ENCODE measurements around the gene NRROS.

The NRROS gene

GRCh38 chr3:196651819-196652218 is 12.3 kb downstream of the NRROS start:
- Histone ChIP-seq H3K27me3 (ENCODE audit: control insufficient read depth, insufficient read depth, low read length) (no peaks in the 10 kb centered on the region), H3K9ac (ENCODE audit: low read depth, low read length) (no peak overlapping the region), H3K4me1 (ENCODE audit: control insufficient read depth, insufficient read depth, low read length) (peaks cover 16% of the 10 kb centered on the region), H3K36me3 (ENCODE audit: control insufficient read depth, insufficient read depth, low read length) (no peaks in the 10 kb centered on the region), H3K27ac (ENCODE audit: low read depth, low read length) (no peak overlapping the region), H3K9me3 (ENCODE audit: control insufficient read depth, insufficient read depth, low read length) (no peaks in the 10 kb centered on the region), H3K4me3 (ENCODE audit: low read depth, low read length) (no peak overlapping the region)

GRCh38 chr3:196652961-196653795 is 13.7 kb downstream of the NRROS start:
- H3K4me1 ChIP-seq (ENCODE audit: control insufficient read depth, insufficient read depth, low read length) = peaks cover 11% of the 10 kb centered on the region
- no peak overlapping the region for H3K4me3 ChIP-seq (ENCODE audit: low read depth, low read length)
- H3K36me3 ChIP-seq (ENCODE audit: control insufficient read depth, insufficient read depth, low read length) = no peaks in the 10 kb centered on the region
- no peaks in the 10 kb centered on the region for H3K9me3 ChIP-seq (ENCODE audit: control insufficient read depth, insufficient read depth, low read length)
- no peak overlapping the region for H3K9ac ChIP-seq (ENCODE audit: low read depth, low read length)
- no peak overlapping the region for H3K27ac ChIP-seq (ENCODE audit: low read depth, low read length)
- H3K27me3 ChIP-seq (ENCODE audit: control insufficient read depth, insufficient read depth, low read length) = no peaks in the 10 kb centered on the region

- peaks cover 5% of the 10 kb centered on the region for H3K4me1 ChIP-seq (ENCODE audit: control insufficient read depth, insufficient read depth, low read length)
- H3K27me3 ChIP-seq (ENCODE audit: control insufficient read depth, insufficient read depth, low read length) = no peaks in the 10 kb centered on the region
- no peak overlapping the region for H3K9ac ChIP-seq (ENCODE audit: low read depth, low read length)
- H3K9me3 ChIP-seq (ENCODE audit: control insufficient read depth, insufficient read depth, low read length) = no peaks in the 10 kb centered on the region
- no peaks in the 10 kb centered on the region for H3K36me3 ChIP-seq (ENCODE audit: control insufficient read depth, insufficient read depth, low read length)
- H3K4me3 ChIP-seq (ENCODE audit: low read depth, low read length) = no peak overlapping the region
- no peak overlapping the region for H3K27ac ChIP-seq (ENCODE audit: low read depth, low read length)
Observed at GRCh38 chr3:196654006-196654734, 14.7 kb downstream of the NRROS start.

- H3K9me3 ChIP-seq (ENCODE audit: control insufficient read depth, insufficient read depth, low read length) = no peaks in the 10 kb centered on the region
- no peak overlapping the region for H3K9ac ChIP-seq (ENCODE audit: low read depth, low read length)
- no peak overlapping the region for H3K27ac ChIP-seq (ENCODE audit: low read depth, low read length)
- no peak overlapping the region for H3K4me3 ChIP-seq (ENCODE audit: low read depth, low read length)
- no peaks in the 10 kb centered on the region for H3K36me3 ChIP-seq (ENCODE audit: control insufficient read depth, insufficient read depth, low read length)
- H3K4me1 ChIP-seq (ENCODE audit: control insufficient read depth, insufficient read depth, low read length) = peaks cover 4% of the 10 kb centered on the region; the same call in 1 of the 2 replicates
- H3K27me3 ChIP-seq (ENCODE audit: control insufficient read depth, insufficient read depth, low read length) = no peaks in the 10 kb centered on the region
Observed at GRCh38 chr3:196654735-196655090, 15.2 kb downstream of the NRROS start.

GRCh38 chr3:196655496-196655895 is 16.0 kb downstream of the NRROS start:
- Histone ChIP-seq H3K4me1 (ENCODE audit: control insufficient read depth, insufficient read depth, low read length) (peaks cover 4% of the 10 kb centered on the region; the same call in 1 of the 2 replicates), H3K27ac (ENCODE audit: low read depth, low read length) (no peak overlapping the region), H3K9ac (ENCODE audit: low read depth, low read length) (no peak overlapping the region), H3K4me3 (ENCODE audit: low read depth, low read length) (no peak overlapping the region), H3K9me3 (ENCODE audit: control insufficient read depth, insufficient read depth, low read length) (no peaks in the 10 kb centered on the region), H3K36me3 (ENCODE audit: control insufficient read depth, insufficient read depth, low read length) (no peaks in the 10 kb centered on the region), H3K27me3 (ENCODE audit: control insufficient read depth, insufficient read depth, low read length) (no peaks in the 10 kb centered on the region)

- Histone ChIP-seq H3K9me3 (ENCODE audit: control insufficient read depth, insufficient read depth, low read length) (no peaks in the 10 kb centered on the region), H3K27me3 (ENCODE audit: control insufficient read depth, insufficient read depth, low read length) (no peaks in the 10 kb centered on the region), H3K4me3 (ENCODE audit: low read depth, low read length) (no peak overlapping the region), H3K27ac (ENCODE audit: low read depth, low read length) (no peak overlapping the region), H3K4me1 (ENCODE audit: control insufficient read depth, insufficient read depth, low read length) (peaks cover 4% of the 10 kb centered on the region; the same call in 1 of the 2 replicates), H3K36me3 (ENCODE audit: control insufficient read depth, insufficient read depth, low read length) (no peaks in the 10 kb centered on the region), H3K9ac (ENCODE audit: low read depth, low read length) (no peak overlapping the region)
Observed at GRCh38 chr3:196656213-196656612, 16.7 kb downstream of the NRROS start.

- H3K4me3 ChIP-seq (ENCODE audit: low read depth, low read length) = no peak overlapping the region
- no peaks in the 10 kb centered on the region for H3K9me3 ChIP-seq (ENCODE audit: control insufficient read depth, insufficient read depth, low read length)
- no peak overlapping the region for H3K27ac ChIP-seq (ENCODE audit: low read depth, low read length)
- H3K9ac ChIP-seq (ENCODE audit: low read depth, low read length) = no peak overlapping the region
- H3K27me3 ChIP-seq (ENCODE audit: control insufficient read depth, insufficient read depth, low read length) = no peaks in the 10 kb centered on the region
- no peaks in the 10 kb centered on the region for H3K36me3 ChIP-seq (ENCODE audit: control insufficient read depth, insufficient read depth, low read length)
- H3K4me1 ChIP-seq (ENCODE audit: control insufficient read depth, insufficient read depth, low read length) = peaks cover 5% of the 10 kb centered on the region
Observed at GRCh38 chr3:196659901-196660351, 20.4 kb downstream of the NRROS start.

- Histone ChIP-seq H3K9me3 (ENCODE audit: control insufficient read depth, insufficient read depth, low read length) (no peaks in the 10 kb centered on the region), H3K9ac (ENCODE audit: low read depth, low read length) (no peak overlapping the region), H3K36me3 (ENCODE audit: control insufficient read depth, insufficient read depth, low read length) (no peaks in the 10 kb centered on the region), H3K4me1 (ENCODE audit: control insufficient read depth, insufficient read depth, low read length) (peaks cover 8% of the 10 kb centered on the region), H3K27me3 (ENCODE audit: control insufficient read depth, insufficient read depth, low read length) (no peaks in the 10 kb centered on the region), H3K27ac (ENCODE audit: low read depth, low read length) (no peak overlapping the region), H3K4me3 (ENCODE audit: low read depth, low read length) (no peak overlapping the region)
Observed at GRCh38 chr3:196660381-196661166, 21.1 kb downstream of the NRROS start.

- Histone ChIP-seq H3K27ac (ENCODE audit: low read depth, low read length) (no peak overlapping the region), H3K4me3 (ENCODE audit: low read depth, low read length) (no peak overlapping the region), H3K9me3 (ENCODE audit: control insufficient read depth, insufficient read depth, low read length) (no peaks in the 10 kb centered on the region), H3K36me3 (ENCODE audit: control insufficient read depth, insufficient read depth, low read length) (no peaks in the 10 kb centered on the region), H3K27me3 (ENCODE audit: control insufficient read depth, insufficient read depth, low read length) (no peaks in the 10 kb centered on the region), H3K9ac (ENCODE audit: low read depth, low read length) (no peak overlapping the region), H3K4me1 (ENCODE audit: control insufficient read depth, insufficient read depth, low read length) (peaks cover 16% of the 10 kb centered on the region)
Observed at GRCh38 chr3:196661400-196661799, 21.9 kb downstream of the NRROS start.

- Histone ChIP-seq H3K4me3 (ENCODE audit: low read depth, low read length) (no peak overlapping the region), H3K27ac (ENCODE audit: low read depth, low read length) (no peak overlapping the region)
Observed at GRCh38 chr3:196662033-196662432, 22.5 kb downstream of the NRROS start.

More at GRCh38 chr3:196662033-196662432, 22.5 kb downstream of the NRROS start:
- H3K9me3 ChIP-seq (ENCODE audit: control insufficient read depth, insufficient read depth, low read length) = no peaks in the 10 kb centered on the region
- no peaks in the 10 kb centered on the region for H3K36me3 ChIP-seq (ENCODE audit: control insufficient read depth, insufficient read depth, low read length)
- no peaks in the 10 kb centered on the region for H3K27me3 ChIP-seq (ENCODE audit: control insufficient read depth, insufficient read depth, low read length)
- H3K9ac ChIP-seq (ENCODE audit: low read depth, low read length) = no peak overlapping the region
- H3K4me1 ChIP-seq (ENCODE audit: control insufficient read depth, insufficient read depth, low read length) = peaks cover 17% of the 10 kb centered on the region
